C1 segment of cervical spinal cord (tissue), 14 donors: Measurements from ENCODE around the gene CPLANE2.
"Not testable (repeated sequence)": the region's sequence is repeated elsewhere in the genome, so short reads cannot be mapped to it uniquely, and the experiment has no call there.

Experiments used
- DNase-seq, 14 donors: peaks; one replicate each; lab custom pipeline; 2025; lab: John Stamatoyannopoulos, UW

Gene CPLANE2, protein sequence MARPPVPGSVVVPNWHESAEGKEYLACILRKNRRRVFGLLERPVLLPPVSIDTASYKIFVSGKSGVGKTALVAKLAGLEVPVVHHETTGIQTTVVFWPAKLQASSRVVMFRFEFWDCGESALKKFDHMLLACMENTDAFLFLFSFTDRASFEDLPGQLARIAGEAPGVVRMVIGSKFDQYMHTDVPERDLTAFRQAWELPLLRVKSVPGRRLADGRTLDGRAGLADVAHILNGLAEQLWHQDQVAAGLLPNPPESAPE

DNA sequence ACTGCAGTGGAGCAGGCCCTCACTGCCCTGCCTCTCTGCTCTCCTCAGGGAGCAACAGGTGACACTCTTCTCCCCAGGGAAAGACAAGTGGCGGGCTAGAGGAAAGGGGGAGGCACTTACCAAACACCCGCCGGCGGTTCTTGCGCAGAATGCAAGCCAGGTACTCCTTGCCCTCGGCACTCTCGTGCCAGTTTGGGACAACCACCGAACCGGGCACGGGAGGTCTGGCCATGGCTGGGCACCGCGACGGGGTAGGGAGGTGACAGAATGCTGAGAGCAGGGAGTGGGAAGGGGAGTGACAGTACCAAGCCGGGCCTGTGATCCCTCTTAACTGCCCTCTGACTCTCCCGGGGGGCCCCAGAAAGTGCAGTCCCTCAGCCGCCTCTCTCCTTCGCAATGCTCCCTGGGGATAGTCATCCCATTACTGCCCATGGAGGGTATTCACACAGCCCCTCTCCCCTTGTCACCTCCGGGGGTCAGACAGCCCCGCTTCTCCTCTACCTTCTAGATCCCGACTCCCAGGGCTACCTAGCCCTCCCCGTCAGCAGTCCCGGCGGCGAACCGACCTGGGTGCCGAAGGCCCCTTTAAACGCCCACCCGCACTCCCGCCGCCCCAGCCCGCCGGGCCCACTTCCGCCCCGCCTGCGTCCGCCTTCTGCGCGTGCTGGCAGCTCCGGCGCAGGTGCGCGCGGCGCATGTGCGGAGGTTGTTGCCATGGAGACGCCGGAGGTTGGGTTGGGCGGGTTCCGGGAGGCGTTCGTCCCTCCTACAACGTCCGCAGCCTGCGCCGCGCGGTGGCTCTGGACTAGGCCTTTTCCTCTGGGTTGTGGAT is at the start of gene CPLANE2:
TSS of gene CPLANE2 (minus strand) at position 673 of the 832 bp plus-strand sequence. CDS start at position 232, 441 bp downstream.
- peak in 13 of 14 donors; percentile 29 to 90 (median 72) for DNase-seq

DNA sequence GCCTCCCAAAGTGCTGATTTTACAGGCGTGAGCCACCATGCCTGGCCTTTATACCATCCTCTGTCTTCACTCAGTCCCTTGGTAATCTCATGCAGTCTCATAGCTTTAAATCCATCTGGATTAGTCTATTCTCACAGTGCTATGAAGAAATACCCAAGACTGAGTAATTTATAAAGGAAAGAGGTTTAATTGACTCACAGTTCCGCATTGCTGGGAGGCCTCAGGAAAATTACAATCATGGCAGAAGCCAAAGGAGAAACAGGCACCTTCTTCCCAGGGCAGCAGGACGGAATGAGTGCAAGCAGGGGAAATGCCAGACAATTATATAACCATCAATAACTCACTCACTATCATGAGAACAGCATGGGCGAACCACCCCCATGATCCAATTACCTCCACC is 49.1 kb upstream of the CPLANE2 start:
- peak in 1 of 14 donors; percentile 42 for DNase-seq

DNA sequence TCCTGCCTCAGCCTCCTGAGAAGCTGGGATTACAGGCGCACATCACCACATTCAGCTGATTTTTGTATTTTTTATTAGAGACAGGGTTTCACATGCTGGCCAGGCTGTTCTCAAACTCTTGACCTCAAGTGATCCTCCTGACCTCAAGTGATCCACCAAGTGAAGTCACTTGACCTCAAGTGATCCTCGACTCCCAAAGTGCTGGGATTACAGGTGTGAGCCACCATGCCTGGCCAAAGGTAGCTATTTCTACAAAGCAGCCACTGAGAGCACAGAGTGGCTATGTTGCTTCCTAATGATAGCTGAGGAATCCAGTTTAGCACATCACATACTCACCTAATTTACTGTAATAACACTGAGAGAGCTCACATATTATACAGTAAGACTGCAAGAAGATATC is 44.8 kb upstream of the CPLANE2 start:
- DNase-seq, result no peak

DNA sequence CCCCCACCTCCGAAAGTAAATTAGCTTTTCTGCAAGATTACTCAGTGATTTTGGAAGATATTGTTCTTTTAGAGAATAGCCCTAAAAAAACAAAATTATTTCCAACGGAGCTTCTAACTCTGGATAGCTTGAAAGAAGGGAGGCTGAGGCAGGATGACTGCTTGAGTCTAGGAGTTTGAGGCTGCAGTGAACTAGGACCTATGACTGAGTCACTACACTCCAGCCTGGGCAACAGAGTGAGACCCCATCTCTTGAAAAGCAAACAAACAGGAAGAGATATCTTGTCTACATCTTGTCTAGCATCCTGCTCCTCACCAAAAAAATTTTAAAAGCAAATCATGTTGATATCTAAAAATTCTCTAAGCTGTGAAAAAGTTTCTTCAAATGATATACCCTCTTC is 42.2 kb upstream of the CPLANE2 start:
- no peak for DNase-seq

DNA sequence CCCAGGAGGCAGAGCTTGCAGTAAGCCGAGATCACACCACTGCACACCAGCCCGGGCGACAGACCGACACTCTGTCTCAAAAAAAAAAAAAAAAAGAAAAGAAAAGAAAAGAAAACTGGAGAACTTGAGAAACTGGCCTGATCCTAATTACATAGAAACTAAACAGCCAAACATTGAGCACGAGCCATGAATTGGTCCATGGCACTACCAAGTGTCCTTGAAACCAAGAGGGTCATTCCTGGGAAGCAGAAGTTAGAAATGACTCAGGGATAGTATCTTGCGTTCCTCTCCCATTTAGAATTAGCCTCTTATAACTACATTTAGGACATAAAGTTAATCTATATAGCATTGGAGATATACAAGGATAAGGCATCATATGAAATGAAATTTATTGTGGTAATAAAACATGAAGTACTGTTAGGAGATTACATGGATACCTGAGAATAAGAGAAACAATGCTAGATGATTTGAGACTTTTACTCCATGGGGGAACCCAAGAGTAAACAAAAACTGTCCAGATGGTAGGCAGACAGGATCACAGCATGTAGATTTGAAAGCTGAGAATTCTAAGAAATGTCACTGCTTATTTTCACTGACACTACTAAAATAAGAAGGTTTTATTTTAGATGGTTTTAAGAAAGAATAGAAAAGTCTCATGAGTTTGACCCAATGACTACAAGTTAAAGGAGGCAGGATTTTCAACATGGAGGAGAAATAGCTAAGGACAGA is 39.5 kb upstream of the CPLANE2 start:
- peak in 1 of 14 donors; percentile 51 for DNase-seq

DNA sequence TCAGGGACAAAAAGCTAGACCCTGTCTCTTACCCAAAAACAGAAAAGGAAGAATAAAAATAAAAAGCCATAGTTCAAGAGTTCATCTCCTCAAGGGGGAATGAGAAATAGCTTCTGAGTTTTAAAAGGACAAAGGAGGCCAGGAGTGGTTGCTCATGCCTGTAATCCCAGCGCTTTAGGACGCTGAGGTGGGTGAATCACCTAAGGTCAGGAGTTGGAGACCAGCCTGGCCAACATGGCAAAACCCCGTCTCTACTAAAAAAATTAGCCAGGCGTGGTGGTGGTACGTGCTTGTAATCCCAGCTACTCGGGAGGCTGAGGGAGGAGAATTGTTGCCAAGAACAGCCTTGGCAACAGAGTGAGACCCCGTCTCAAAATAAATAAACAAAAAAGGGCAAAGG is 38.6 kb upstream of the CPLANE2 start:
- no peak for DNase-seq

DNA sequence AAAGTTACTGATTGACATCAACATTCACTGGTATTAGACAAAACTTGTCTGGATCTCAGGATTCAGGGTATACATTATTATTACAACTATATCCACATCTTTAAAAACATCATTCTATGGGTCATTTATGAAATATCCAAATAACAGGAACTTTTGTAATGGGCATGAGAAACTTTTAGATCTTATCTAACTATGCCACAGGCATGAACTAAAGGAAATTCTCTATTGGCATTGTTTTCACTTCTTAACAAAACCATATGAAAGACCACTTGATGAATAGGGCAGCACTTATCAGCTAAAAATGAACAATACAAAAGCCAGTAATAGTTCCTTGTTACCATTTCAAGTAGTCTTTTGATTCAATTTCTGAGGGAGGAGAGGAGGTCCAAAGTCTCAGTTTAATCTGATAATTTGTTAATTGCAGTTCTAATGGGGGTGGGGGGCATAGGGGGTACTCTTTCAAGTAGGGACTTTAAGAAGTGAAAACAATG is 30.8 kb upstream of the CPLANE2 start:
- DNase-seq, result no peak

DNA sequence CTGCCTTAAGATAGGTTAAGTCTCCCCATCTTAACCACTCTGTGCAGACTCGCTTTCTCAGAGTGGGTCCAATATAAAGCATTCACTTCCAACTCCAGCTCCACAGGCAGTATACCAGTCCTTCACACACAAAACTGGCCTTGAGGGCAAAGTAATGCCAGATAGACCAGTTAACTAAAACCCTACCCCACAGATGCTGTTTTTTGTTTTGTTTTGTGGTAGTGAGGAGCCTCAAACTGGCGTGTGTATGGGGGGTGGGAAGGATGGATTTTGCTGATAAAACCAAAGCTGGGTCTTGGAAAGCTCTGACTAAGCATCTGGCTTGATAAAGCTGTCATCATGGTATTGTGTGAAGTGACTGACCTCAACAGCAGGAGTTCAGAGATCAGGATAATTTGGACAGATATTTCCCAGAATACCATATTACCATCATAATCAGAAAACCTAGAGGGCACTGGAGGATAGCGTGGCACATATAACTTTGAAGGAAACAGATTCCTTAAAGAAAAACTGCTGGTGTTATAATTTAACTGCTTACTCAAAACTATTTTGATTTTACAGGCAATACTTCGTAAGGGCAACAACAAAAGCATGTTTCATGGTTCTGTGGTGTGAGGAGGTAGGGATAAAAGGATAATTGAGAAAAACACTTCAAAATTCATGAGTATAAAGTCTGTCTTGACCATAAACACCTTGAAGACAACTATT is 29.6 kb upstream of the CPLANE2 start:
- DNase-seq, result no peak

DNA sequence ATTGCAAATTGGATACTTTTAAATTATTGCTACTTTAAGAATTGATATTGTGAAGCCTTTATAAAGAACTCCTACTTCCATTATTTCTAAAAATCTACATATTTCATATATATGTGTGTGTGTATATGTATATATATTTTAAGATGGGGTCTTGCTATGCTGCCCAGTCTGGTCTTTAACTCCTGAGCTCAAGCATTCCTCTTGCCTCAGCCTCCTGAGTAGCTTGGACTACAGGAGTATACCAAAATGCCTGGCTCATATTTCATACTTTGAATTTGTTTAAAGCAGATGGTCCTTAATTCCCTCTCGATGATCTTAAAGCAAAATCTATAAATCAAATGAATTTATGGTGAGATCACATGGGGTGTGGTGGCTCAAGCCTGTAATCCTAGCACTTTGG is 25.1 kb upstream of the CPLANE2 start:
- no peak for DNase-seq

DNA sequence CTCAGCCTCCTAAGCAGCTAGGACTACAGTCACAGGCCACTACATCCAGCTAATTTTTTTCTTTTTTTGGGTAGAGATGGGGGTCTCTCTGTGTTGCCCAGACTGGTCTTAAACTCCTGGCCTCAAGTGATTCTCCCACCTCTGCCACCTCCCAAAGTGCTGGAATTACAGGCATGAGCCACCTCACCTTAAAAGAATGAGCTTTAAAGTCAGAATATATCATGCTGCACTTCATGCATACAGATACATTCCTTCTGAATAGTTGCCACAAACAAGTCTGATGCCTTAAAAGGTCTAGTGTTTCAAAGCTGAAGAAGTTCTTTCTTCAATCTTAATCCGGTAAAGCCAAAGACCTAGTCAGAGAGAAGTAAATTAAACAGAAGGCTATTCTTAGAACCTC is 23.8 kb upstream of the CPLANE2 start:
- no peak for DNase-seq

DNA sequence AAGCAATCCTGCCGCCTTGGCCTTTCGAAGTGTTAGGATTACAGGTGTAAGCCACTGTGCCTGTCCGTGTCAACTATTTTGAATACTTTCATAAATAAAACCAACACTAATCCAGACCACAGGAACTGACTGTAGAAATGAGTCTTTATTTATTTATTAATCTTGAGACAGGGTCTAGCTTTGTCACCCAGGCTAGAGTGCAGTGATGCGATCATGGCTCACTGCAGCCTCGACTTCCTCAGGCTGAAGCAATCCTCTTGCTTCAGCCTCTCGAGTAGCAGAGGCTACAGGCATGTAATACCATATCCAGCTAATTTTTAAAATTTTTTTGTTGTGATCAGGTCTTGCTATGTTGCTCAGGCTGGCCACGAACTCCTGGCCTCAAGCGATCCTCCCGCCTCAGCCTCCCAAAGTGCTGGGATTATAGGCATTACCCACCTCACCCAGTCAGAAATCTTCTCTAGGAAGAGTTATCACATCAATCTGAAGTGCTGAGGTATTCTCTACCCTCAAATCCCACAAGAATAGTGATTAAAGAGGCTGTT is 21.7 kb upstream of the CPLANE2 start:
- no peak for DNase-seq

DNA sequence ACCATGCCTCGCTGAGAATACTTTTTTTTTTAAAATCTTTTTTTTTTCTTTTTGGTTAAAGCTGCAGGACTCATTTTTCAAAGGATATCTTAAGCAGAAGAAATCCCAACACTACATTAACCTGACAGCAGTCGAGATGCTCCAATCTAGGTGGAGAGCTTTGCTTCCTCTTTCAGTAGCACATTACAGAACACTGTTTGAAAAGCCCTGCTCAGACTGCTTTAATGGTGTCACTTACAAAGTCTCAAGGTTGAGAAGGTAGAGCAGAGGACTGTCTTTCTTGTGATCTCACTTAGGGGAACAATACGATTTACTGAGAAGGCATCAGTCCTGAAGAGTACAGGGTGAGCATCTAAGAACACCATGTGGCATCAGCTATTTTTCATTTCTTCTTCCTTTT is 21.0 kb upstream of the CPLANE2 start:
- DNase-seq, result no peak

DNA sequence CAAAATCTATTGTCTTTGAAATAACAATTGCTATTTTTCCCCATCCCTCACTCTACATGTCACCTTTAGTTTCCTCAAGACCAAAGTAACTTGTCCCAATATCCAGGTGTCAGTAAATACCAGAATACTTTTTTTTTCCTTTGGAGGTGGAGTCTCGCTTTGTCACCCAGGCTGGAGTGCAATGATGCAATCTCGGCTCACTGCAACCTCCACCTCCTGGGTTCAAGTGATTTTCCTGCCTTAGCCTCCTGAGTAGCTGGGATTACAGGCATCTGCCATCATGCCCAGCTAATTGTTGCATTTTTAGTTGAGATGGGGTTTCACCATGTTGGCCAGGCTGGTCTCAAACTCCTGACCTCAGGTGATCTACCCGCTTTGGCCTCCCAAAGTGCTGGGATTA is 20.6 kb upstream of the CPLANE2 start:
- DNase-seq, result not testable (repeated sequence)

DNA sequence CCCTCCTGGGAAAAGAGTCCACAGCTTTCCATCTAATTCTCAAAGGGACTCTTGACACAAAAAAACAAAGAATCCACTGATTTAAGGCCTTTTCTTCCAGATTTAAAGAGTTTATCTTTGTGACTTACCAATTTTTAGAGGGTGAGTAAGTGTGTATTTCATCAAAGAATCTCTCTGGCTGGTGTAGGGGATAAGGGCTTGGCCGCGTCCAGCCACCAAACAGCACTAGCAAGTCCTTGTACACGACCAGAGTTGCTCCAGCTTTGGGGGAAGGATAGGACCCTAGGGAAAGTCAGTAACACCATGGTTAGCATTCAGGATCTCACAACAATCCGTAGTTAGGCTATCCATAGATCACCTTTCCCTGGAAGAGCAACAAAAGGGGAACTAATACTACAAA is 19.5 kb upstream of the CPLANE2 start:
- no peak for DNase-seq

DNA sequence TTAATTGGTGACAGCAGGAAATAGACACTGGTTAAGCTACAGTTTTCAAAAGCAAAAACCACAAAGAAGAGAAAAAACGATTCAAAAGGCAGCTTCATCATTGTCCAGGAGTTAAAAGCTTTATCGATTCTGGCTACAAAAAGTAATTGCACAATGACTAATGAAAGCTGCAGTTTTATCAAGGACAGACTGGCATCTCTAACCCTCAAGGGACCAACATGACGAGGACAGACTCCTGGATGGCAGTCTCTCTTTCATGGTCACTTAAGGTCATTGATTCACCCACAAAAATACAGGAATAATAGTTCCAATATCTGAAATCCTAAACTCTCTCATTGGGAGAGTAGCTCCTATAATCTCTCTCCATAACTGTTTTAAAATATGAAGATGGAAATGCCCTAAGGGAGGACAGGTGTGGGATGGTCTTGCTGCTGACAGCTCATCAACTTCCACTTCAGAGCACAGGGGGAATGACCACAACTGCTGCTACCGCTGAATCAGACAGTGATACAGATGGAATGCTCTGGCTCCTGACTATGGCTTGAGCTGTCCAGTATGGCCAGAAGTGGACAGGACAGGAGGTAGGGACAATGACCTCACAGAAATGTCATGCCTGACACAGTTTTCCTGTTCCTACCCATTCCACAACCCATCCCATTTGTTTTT is 17.4 kb upstream of the CPLANE2 start:
- no peak for DNase-seq

DNA sequence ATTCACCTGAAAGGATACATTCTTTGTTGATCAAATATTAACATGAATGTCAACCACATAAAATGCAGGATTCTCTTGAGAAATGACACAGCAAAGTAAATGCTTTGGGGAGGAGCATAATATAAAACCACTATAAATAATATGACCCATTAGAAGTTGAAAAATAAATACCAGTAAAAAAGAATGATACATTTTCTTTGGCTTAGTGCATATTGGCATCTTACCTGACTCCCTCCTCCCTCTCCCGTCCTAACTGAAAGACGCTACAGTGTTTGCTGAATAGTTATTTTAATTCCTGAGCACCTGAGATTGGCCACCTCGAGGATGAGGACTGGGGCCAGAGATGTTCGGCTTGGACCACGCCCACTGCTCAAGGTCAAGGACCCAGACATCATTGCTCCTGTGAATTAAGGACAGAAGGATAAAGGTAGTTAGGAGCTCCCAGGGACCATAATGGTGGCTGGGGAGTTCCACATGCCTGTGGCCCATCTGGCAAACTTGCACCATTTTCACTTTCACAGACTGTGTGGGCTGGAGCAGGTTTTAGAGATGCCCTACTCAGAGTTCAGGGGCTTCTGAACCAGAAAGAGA is 16.4 kb upstream of the CPLANE2 start:
- no peak for DNase-seq

DNA sequence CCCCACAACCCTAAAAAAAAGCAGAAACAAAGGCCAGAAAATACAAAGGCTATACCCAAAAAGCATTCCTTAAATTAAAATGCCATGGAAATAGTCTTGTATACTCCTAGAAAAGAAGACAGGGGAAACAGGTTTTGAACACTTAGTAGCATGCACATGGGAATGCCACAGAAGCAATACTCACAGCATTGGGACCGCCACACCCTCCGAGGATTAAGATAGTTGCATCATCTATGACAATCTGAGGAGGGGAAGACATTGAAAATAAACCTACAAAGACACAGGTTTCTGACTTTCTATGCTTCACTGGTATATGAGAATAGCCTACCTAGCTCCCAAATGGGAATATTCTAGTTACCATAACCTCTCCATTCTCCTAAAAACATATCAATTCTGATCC is 15.9 kb upstream of the CPLANE2 start:
- no peak for DNase-seq

DNA sequence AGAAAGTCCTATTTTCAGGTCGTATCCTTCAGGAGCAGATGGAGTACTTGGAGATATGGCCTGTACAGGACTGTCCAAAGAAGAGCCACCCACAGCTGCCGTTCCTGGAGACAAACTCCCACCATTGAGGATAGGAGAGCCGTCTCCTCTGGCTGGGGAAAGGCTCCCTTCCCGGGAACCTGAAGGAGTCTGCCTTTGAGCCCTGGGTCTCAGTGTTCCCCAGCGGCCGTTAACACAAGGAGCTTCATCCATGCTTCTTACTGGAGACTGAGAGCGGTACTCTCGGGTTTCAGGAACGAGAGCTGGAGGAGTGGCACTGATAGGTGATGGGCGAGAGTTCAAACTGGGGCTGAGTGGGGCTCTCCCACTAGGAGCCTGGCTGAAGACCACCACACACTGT is 14.4 kb upstream of the CPLANE2 start:
- no peak for DNase-seq

DNA sequence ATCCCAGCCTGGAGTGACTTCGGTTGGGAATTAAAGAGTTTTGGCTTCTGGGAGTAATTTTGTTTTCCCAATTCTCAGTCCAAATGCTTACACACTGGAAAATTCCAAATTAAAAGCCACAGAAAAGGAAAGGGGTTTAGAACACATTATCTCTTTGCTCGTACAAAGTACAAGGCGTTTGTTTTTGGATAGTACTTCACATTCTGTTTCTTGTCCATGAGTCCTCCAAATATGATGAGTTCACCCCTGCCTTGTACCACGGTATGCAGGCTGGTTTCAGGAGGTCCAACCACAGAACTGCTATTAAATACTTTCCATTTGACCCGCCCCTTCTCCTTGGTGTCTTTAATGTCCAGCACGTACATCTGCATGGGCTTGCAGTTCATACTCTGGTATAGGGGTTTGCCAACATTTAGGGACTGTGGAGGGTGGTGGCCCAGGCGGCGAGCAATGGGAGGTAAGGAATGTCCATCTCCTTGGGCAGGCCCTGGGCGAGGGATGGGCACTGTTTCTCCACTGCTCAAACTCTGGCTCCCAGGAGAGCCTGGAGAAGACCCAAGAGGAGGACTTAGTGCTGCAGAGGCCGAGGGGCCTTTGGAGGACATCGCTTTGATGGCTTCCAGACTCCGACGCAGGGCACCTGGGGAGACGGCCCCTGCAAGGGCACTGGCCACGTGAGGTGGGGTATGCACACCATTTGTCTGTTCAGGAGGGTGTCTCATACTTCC is 13.7 kb upstream of the CPLANE2 start:
- no peak for DNase-seq
